NK-92 treated with Interleukin-12 subunit alpha and Interleukin-12 subunit beta, amount 100 ng/mL, for 24 hours (cell line): ENCODE results near the gene GOT2.
"Not testable (repeated sequence)": the region's sequence is repeated elsewhere in the genome, so short reads cannot be mapped to it uniquely, and the experiment has no call there.

ENCODE experiments used
- DNase-seq: peaks from one replicate; lab custom pipeline; 2025; lab: John Stamatoyannopoulos, UW

GOT2 gene

DNA sequence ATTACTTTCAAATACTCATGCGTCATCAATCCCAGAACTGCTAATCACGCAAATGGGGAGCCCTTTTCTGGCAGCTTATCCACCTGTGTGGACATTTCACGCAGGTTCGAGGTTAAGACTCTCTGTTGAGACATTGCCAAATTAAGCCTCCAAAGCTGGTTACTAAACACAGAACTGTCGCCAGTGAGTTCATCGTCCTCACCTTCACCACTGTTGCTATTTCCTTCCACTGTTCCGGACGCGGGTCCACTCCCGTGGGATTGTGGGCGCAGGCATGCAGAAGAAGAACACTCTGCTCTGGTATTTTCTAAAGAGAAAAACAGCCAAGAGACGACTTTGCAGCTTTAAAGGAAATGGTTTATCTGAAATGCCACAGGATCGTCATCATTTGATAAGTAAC, 16.1 kb downstream of the GOT2 start:
- no peak for DNase-seq

- DNase-seq: no peak
These were observed 17.6 kb downstream of the GOT2 start for GRCh38 chr16:58716468-58716867.

DNA sequence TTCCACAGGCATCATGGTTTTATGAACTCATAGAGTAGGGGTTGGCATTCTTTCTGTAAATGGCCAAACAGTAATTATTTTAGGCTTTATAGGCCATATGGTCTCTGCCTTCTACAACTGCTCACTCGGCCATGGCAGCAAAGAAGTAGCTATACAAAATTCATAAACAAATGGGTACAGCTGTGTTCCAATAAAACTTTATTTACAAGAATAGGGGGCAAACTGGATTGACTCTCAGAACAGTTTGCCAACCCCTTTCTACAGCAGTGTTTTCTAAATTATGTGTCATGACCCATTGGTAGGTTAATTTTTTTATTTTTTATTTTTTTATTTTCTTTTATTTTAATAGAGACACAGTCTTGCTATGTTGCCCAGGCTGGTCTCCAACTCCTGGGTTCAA, 20.4 kb downstream of the GOT2 start:
- no peak for DNase-seq

GRCh38 chr16:58709333-58709732, 24.8 kb downstream of the GOT2 start:
- no peak for DNase-seq

DNA sequence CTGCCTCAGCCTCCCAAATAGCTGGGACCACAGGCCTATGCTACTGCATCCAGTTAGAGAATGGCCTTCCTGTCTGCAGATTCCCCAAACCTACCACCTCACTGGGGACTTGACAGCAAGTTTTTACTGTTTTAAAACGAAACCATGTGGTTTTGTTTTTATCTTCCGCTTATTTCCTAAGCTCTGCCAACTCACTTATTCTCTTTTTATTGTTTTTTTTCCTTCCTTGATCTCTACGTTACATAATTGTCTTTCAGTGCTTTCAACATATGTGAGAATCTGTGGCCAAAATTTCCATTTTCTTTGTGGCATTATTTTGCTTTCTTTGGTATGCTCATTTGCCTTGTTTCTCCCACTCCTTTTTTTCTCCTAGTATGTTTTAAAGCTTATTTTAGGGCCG, 35.0 kb downstream of the GOT2 start:
- no peak for DNase-seq

DNA sequence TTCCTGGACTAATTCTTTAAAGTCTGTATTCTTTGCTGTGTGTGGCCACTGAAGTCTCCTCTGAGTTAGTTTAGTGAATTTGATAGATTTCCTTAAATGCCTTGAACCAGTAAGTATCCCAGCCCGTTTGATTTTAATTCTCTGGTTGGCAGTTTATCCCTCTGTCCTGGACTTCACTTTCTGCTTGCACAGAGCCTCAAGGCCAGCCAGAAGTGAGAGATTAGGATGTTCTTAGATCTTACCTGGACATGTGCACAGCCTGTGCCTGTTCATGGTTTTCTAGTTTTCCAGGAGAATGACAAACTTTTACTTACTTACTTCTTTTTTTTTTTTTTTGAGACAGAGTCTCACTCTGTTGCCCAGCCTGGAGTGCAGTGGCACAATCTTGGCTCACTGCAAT, 38.7 kb downstream of the GOT2 start:
- no peak for DNase-seq

DNA sequence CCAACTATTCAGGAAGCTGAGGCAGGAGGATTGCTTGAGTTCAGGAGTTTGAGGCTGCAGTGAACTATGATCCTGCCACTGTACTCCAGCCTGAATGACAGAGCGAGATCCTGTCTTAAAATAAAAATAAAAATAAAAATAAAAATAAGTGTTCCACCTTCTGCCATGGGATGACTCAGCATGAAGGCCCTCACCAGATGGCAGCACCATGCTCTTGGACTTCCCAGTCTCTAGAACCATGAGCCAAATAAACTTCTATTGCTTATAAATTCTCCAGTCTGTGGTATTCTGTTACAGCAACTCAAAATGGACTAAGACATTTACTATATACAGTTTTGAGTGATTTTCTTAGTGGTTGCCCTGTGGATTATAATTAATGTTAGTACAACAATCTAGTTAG, 41.7 kb downstream of the GOT2 start:
- no peak for DNase-seq

DNA sequence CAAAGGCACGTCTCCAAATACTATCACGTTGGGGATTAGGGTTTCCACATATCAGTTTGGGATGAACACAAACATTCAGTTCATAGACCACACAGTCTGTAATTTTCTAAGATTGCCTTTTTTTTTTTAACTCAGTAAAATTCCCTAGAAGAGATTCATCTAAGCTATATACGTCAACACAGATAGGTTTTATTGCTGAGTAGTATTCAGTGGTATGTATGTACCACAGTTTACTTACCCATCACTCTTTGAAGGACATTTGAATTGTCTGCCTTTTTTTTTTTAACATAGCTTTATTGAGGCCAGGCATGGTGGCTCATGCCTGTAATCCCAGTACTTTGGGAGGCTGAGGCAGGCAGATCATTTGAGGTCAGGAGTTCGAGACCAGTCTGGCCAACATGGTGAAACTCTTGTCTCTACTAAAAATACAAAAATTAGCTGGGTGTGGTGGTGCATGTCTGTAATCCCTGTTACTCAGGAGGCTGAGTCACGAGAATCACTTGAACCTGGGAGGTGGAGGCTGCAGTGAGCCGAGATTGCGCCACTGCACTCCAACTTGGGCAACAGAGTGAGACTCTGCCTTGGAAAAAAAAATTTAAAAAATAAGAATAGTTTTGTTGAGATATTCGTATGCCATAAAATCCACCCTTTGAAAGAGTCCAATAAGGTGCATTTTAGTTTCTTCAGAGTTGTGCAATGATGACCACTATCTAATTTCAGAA, 47.0 kb downstream of the GOT2 start:
- DNase-seq: not testable (repeated sequence)

DNA sequence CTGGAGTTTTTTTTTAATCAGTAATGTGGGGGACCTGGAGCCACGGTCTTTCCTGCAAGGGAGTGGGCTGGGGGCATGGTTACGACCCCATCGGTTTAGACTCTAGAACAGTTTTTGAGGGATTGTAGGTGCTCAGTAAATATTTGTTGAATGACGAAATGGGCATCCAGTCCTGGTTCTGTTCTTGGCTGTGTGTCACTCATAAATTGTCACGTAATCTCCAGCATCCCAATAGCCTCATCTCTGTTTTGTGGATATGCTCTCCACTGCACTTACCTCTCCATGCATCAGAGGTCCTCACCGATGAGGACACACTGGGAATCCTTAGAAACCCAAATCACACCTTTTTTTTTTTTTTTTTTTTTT, 49.0 kb downstream of the GOT2 start:
- no peak for DNase-seq

DNA sequence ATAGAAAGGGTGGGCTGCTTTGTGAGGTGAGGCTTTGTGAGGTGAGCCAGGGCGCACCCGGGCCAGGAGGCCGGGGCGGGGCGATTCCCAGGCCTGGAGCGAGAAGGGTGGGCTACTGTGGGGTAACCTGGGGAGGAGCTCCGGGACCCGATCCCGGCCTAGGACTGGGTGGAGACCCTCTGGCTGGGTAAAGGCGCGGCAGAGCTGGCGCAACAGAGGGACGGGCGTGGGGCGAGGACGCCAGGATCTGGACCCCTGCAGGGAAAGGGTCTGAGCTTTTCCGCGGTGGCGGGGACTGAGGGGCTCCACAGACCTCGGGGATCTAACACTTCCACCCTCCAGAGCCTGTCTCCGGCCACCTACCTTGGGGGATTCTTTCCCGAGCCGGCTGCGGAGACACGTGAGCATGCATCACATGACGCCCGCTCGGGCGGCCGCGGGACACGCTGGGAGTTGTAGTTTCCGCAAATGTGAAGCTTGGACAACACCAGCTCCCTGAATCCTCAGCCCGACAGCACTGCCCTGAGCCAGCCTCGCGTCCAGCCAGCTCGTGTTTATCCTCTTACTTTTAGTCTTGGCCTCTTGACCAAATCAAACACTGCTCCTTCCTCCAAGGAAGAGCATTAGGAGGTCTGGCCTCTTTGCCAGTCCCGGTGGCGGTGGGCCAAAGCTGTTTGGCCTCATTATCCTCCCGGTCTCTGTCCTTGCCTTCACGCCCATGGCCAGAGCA, 49.6 kb downstream of the GOT2 start, which contains the start of gene SLC38A7:
TSS of gene SLC38A7 (minus strand) at position 417 of the 730 bp plus-strand sequence. CDS start 4,644 bp downstream, outside the sequence.
- peak; percentile 54 for DNase-seq

DNA sequence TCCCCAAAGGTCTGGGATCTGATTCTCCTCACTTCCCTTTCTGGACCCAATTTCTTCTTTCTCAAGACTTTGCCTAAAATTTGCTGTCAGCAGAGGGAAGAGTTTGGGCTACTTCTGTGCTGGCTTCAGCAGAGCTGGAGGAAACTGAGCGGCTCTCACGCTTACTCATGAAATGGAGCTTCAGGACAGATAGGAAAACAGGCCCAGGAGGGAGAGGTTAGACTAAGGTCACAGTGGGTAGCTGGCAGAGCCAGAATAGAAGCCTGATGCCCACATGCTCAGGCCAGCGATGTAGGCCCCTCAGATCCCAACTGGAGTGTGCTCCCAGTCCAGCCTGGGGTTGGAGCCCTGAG, 50.1 kb downstream of the GOT2 start:
- no peak for DNase-seq

GRCh38 chr16:58679763-58680162, 54.4 kb downstream of the GOT2 start:
- DNase-seq: no peak

GRCh38 chr16:58678716-58679115, 55.4 kb downstream of the GOT2 start:
- DNase-seq: no peak

GRCh38 chr16:58678269-58678668, 55.8 kb downstream of the GOT2 start:
- DNase-seq: no peak

DNA sequence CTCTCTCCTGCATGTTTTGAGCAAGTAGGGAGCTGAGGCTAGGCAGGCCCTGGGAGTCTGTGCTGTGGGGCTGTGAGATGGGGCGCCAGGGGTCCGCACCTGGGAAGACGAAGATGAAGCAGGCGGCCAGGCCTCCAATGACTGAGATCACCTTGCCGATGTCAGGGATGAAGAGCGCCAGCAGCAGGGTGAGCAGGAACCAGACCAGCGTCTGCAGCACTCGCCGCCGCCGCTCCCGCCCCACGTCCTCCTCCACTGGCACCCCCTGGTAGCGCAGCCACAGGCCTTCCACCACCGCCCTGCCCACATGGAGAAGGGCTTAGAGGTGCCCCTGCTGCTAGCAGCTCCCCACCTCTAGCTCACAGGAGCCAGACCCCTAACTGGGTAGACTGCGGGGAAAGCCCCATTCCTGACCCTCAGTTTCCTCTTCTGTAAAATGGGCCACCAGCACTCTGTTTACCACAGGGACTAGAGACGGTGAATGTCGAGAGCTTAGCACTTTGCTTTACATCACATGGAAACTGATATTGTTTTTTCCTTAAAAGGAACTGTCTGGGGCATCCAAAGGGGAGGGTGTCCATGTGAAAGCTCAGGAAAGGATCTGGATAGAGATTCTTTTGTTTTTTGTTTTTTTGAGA, 63.1 kb downstream of the GOT2 start:
- no peak for DNase-seq

DNA sequence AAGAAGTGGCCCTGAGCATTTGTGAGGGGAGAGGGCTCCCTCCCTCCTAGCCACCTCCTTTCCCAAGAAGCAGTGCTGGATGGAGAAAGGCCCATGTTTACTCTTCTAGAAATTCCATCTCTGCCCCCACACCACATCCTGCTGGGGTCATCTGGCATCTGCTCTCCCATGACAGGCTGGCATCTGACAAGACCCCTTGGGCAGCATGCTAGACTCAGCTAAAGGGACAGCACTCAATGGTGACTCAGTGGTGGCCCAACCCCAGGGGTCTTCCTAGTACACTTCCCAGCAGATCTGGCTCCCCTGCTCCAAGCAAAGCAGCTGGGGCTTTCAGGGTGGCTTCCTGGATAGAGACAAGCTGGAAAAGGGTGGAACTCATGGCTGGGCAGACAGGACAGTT, 63.9 kb downstream of the GOT2 start:
- DNase-seq: no peak

GRCh38 chr16:58665200-58665599, 68.9 kb downstream of the GOT2 start:
- DNase-seq: no peak

DNA sequence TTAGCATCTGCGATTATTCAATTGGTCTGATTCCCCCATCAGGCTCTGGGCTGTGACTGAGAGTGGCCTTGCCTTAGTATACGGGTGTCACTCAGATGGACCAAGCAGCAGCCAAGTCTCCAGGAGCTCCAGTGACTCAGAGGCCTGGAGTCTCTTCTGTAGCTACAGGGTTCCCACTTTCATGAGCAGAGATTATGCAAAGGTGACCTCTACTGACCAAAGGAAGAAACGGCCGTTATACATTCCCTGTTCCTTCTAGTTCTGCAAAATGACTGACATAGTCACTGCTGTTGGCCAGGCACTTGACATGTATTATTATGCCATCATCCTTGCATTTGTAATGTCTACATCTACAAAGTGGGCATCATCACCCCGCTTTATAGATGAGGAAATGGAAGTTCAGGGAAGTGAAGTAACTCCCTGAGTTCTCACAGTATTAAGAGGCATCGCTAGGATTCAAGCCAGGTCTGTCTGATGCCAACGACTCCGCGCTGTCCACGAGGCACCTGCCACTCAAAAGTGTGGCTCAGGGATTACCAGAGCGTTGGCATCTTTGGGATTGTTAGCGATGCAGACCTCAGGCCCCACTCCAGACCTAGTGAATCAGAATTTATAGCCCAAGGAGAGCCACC, 72.8 kb downstream of the GOT2 start:
- DNase-seq: no peak

DNA sequence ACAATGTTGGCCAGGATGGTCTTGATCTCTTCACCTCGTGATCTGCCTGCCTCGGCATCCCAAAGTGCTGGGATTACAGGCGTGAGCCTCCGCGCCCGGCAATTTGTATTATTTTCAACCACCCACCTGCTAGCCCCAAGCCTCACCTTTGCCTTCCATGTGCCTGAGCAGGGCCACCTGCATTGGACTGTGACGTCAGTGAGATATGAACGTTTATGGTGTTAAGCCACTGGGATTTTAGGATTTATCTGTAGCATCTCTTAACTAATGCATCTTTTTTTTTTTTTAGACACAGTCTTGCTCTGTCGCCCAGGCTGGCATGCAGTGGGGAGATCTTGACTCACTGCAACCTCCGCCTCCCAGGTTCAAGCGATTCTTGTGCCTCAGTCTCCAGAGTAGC, 74.2 kb downstream of the GOT2 start:
- not testable (repeated sequence) for DNase-seq

DNA sequence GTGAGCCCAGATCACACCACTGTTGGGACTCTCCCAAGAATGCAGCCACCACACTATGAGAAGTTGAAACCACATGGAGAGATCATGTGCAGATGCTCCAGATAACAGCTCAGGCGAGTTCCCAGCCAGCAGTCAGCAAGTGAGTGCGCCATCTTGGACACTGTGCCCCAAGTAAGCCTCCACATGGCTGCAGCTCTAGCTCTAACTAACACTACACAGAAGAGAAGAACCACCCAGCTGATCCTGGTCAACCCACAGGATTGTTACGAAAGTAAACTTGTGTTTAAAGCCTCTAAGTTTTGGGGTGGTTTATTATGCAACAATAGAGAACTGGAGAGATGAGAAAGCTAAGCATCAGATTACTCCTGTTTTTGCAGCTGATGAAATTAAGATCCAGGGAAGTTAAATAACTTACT, 75.3 kb downstream of the GOT2 start:
- DNase-seq: no peak
